CD4-positive, alpha-beta T cell treated with Interleukin-15 for 4 hours (primary cell): Measurements from ENCODE around the gene XIRP1.
"Not testable (repeated sequence)": the region's sequence is repeated elsewhere in the genome, so short reads cannot be mapped to it uniquely, and the experiment has no call there.

Source experiments
- DNase-seq: peaks from one replicate; pipeline ENCODE4 v3.0.0-alpha.2; 2020; ENCODE audit warnings: low spot score

XIRP1 gene

DNA sequence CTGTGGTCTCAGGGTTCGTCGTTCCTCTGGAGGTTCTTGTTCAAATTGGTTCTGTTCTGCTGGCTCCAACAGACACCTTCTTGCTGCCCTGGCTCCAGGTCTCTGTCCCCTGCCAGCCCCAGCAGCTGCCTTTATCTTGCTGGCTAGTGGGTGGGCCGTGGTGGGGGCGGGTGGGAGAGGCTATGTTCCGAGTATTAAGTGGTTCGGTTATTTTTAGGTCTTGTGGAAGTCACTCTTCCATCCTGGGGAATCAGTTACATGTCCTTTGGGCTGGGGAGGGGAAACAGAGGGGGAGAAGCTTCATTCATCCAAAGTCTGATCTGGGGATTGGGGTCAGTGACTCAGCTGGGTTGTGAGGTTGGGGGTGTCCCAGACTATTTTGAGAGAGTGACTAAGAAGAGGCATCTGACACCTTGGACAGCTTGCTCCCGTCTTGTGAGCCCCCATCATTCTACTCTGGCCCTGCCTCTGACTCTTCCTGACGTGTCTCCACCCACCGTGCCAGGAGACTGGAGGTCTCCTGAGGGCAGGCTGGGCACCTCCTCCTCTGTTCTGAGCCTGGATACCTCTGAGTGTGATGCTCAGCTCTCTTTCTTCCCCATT lies at the start of gene XIRP1:
XIRP1 (minus strand) TSS at position 106 of the 603 bp plus-strand sequence. CDS start 3,150 bp downstream, outside the sequence.
- DNase-seq, result no peak

GRCh38 chr3:39241561-39241960 lies 49.2 kb upstream of the XIRP1 start:
- DNase-seq, result no peak

GRCh38 chr3:39237027-39237426 lies 44.6 kb upstream of the XIRP1 start:
- no peak for DNase-seq

- peak; percentile 68 for DNase-seq
Measured at GRCh38 chr3:39234651-39235050, 42.3 kb upstream of the XIRP1 start.

DNA sequence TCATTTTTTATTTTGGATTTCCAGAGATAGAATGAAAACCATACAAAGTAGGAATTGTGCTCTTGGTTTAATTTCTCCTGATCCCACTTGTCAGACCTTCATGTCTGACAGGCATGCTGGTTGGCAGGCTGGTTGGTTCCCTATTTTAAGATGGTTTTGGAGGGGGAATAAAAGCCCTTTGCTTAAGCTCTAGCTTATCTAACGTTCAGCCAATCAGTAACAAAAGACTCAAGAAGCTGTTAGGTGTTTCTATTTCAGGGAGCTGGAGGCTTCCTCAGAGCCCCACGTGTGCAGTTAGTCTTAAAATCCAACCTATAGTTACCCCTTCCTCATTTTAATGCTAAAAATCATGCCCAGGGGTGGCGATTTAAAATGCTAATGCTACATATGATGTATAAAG lies 40.5 kb upstream of the XIRP1 start:
- DNase-seq, result no peak

GRCh38 chr3:39230453-39230852 lies 38.1 kb upstream of the XIRP1 start:
- DNase-seq, result no peak

DNA sequence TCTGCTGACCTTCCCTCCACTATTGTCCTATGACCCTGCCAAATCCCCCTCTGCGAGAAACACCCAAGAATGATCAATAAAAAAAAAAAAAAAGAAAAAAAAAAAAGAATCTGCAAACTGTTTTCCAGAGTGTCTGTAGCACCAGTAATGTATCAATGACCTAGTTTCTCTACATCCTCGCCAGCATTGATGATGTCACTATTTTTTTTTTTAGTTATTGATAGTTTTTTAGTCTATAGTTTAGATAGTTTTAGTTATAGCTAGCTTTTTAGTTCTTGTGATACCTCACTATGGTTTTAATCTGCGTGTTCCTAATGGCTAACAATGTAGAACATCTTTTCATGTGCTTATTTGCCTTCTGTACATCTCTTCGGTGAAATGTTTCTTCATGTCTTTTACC lies 36.1 kb upstream of the XIRP1 start:
- no peak for DNase-seq

DNA sequence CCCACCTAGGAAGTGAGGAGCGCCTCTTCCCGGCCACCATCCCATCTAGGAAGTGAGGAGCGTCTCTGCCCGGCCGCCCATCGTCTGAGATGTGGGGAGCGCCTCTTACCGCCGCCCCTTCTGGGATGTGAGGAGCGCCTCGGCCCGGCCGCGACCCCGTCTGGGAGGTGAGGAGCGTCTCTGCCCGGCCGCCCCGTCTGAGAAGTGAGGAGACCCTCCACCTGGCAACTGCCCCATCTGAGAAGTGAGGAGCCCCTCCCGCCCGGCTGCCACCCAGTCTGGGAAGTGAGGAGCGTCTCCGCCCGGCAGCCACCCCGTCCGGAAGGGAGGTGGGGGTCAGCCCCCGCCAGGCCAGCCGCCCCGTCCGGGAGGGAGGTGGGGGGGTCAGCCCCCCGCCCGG lies 35.2 kb upstream of the XIRP1 start:
- not testable (repeated sequence) for DNase-seq

DNA sequence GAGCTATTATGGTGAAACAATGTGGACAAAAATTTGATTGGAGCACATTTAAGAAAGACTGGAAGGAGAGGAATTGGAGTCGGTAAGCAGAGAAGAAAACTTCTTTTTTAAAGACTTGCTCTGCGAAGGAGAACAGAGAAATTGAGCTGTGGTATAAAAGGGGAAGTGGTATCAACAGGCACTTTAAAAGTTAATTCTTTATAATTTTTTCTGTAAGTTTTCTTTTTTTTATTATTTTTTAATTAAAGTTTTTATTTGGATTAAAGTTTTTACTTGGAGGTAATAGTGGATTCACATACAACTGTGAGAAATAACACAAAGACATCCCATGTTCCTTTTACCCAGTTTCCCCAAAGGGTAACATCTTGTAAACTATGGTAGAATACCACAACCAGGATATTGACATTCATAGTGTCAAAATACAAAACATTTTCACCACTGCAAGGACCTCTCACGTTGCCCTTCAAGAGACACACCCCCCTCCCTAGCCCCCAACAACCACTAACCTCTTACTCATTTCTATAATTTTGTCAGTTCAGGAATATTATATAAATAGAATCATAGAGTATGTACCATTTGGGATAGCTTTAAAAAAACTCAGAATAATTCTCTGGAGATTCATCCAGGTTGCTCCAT lies 33.8 kb upstream of the XIRP1 start:
- DNase-seq, result no peak

DNA sequence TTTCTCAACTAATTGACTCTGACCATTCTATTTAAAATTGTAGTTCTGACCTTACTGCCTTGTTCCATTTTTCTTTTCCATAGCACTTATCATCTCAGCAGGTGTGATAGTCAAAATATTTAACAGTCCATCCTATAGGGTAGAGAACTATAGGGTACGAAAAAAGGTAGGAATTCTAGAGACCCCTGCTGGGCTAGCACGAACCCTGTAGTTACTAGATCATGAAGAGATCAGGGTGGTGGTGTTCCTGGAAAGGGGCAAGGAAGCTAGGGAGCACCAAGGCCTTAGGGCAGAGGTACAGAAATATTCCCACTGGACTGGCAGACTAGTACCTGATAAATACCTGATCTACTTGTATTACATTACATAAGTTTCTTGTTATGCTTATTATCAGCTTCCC lies 31.9 kb upstream of the XIRP1 start:
- DNase-seq, result no peak

DNA sequence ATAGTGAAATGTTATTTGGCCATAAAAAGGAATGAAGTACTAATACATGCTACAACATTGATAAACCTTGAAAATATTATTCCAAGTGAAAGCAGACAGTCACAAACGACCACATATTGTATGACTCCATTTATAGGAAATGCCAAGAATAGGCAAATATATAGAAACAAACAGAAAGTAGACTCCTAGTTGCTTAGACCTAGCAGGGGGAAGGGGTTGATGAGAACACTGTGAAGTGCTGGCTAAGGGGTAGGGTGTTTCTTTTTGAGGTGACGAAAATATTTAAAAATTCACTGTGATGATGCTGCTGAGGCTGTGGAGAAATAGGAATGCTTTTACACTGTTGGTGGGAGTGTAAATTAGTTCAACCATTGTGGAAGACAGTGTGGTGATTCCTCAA lies 30.5 kb upstream of the XIRP1 start:
- DNase-seq, result no peak

DNA sequence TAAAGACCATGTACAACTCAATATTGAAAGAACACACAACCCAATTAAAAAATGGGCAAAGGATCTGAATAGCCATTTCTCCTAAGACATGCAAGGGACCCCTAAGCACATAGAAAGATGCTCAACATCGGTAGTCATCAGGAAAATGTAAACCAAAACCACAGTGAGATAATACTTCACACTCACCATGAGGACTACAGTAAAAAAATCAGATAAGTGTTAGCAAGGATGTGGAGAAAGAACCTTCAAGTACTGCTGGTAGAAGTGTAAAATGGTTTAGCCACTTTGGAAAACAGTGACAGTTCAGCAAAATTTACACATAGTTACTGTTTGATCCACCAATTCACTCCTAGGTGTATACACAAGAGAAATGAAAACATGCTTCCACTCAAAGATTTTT lies 30.1 kb upstream of the XIRP1 start:
- no peak for DNase-seq

DNA sequence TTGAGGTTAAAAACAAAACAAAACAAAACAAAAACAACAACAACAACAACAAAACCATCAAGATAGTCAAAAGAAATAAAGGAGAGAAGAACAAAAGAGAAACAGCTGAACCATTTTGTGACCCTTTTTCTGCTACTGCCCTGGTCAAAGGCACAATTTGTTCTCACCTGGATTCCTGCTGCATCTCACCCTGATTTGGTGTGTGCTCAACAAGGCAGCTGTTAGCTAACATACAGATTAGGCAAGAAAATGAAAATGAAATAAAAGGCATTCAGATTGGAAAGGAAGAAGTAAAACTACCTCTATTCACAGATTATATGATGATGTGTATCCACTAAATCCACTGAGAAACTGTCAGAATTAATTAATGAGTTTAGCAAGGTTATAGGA lies 28.7 kb upstream of the XIRP1 start:
- DNase-seq, result no peak

- DNase-seq, result peak; percentile 20
Measured at GRCh38 chr3:39220407-39221140, 28.2 kb upstream of the XIRP1 start.

- DNase-seq, result no peak
Measured at GRCh38 chr3:39219702-39220101, 27.3 kb upstream of the XIRP1 start.

DNA sequence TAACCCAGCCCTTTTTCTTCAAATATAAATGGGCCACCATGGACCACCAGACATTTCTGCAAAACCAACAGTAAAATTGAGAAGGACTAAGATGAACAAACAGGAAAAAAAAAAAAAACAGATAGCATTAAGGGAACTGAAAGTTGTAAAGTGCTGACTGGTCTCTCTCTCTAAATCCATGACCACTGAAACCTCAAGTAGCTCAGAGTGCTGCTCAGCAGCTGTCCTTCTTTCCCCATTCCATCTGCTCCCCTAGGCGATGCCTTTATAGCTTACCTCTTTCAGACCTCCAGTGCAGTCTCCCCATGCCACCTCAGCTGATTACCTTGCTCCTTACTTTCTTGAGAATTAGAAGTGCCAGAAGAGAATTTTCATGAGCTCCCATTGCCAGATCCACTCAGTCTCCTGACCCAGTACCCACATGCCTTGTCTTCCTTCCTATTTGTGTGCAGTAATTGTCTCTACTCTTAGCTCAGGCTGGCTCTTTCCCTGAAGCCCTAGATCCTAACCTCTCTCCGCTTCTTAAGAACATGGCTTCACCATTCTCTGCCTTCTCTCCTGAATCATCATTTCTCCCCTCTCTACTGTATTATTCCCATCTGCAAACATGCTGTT lies 23.9 kb upstream of the XIRP1 start:
- DNase-seq, result no peak

DNA sequence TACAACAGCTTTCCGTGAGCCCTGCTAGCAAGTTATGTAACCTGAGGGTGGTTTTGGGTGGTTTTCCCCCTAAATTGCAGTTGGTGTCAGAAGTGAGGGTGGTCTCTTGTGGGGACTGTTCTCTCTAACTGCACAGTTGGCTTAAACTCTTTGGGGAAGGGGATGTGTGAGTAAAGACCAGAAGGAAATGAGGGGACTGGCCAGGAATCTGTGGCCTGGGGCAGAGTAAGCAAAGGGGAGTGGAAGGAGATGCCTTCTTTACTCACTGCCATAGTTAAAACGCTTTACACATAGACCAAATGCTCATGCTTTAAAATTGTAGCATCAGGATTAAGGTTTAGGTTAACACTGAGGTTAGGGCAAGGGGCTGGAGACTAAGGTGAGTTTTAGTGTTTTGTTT lies 21.2 kb upstream of the XIRP1 start:
- DNase-seq, result no peak

DNA sequence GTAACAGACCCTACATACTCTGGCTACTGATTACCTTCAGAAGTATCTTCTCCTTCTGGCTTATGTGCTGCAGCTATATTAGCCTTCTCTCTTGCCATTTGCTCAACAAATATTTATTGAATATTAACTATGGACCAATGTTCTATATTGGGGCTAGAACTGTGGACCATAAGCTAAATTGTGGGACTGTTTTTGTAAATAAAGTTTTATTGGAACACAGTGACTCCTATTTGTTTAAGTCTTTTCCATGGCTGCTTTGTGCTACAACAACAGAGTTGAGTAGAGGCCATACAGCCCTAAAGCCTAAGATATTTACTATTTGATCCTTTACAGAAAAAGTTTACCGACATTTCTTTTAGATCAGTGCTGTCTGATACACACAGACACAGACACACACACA lies 20.3 kb upstream of the XIRP1 start:
- DNase-seq, result no peak

DNA sequence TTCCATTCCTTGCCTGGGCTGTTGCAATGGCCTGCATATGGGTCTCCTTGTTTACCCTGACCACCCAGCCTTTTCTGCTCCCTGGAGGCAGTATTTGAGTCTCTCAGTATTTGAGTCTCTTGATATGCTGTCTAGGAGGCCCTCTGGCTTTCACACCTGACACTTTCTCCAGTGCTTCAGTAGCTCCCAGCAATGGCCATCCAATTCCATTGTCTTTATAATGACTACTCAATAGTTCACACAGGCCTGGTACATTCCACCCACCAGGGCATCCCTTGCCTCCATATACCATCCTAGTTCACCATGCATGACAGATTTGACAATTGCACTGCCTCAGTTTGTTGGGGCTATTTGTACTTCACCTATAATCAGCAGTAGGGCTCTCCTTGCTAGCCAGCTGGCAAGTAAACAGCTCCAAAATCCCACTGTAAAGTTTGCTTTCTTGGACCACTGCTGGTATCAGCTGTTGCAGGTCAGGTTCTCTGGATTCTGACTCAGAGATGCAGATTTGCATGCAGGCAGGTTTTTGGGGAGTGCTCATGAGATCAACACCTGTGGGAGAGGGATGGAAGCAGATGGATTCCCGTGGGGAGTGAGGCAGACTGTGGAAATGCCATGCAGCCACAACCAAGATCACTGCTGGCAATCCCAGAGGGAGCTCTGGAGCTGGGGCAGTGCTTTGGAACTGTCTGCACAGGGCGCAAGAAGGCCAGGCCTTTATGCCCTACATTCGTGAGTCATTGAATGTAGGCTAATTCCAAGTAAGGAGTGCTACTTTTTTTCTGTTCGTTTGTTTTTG lies 19.1 kb upstream of the XIRP1 start:
- DNase-seq, result no peak

GRCh38 chr3:39210078-39210477 lies 17.7 kb upstream of the XIRP1 start:
- DNase-seq, result no peak

- peak; percentile 31 for DNase-seq
Measured at GRCh38 chr3:39209329-39209970, 17.1 kb upstream of the XIRP1 start.
